CD4-positive, alpha-beta T cell (primary cell): ENCODE data around the gene MSX1. TPM values are rescaled to one million over a fixed set of nuclear protein-coding genes. Genes with fewer than 3 reads are reported as not detected.

ENCODE experiments used
- ATAC-seq: fragments of 200-7000 bp; cut with Tn5 transposase; one replicate; pipeline ENCODE4 v1.10.0; 2022; ENCODE audit warnings: mild to moderate bottlenecking; ENCODE audit not compliant: poor library complexity
- CTCF ChIA-PET: fragments of 350-600 bp; sonication (Branson Sonifier 250); formaldehyde crosslinking; loops from one replicate; lab custom pipeline; 2021; ENCODE audit warnings: antibody characterized with exemption, inconsistent platforms; lab: Charles Lee
- POLR2A ChIA-PET: fragments of 350-600 bp; sonication (Branson Sonifier 250); formaldehyde crosslinking; loops from one replicate; lab custom pipeline; 2021; ENCODE audit warnings: antibody characterized with exemption, inconsistent platforms; lab: Charles Lee
- DNase-seq, 14 experiments: peaks; one replicate each; pipeline ENCODE4 v3.0.0-alpha.2; 2013 to 2020; ENCODE audit warnings: mixed read lengths in 2 of 14
- H3K27ac ChIP-seq, 2 donors: one replicate each; pipeline versions ENCODE4 v1.5.1 to v1.7.0; 2013; ENCODE audit warnings: low read length in 2 of 2, low read depth in 1 of 2, mild to moderate bottlenecking in 1 of 2
- H3K27me3 ChIP-seq, 2 experiments: 1 replicate in 1 of 2; 2 replicates in 1 of 2; pipeline versions ENCODE4 v1.6.1 to v1.7.0; 2013; ENCODE audit warnings: low read length in 2 of 2, control low read depth in 1 of 2, mild to moderate bottlenecking in 1 of 2, moderate library complexity in 1 of 2; ENCODE audit not compliant: insufficient read depth in 2 of 2, control insufficient read depth in 1 of 2
- H3K36me3 ChIP-seq: one replicate; pipeline ENCODE4 v1.6.1; 2013; ENCODE audit warnings: low read length, control low read depth; ENCODE audit not compliant: insufficient read depth
- H3K4me1 ChIP-seq: one replicate; pipeline ENCODE4 v1.6.1; 2013; ENCODE audit warnings: low read length, control low read depth; ENCODE audit not compliant: insufficient read depth
- H3K4me3 ChIP-seq: one replicate; pipeline ENCODE4 v1.5.1; 2013; ENCODE audit warnings: mild to moderate bottlenecking, low read length, moderate library complexity
- H3K9me3 ChIP-seq, 2 experiments: 1 replicate in 1 of 2; 2 replicates in 1 of 2; pipeline versions ENCODE4 v1.6.1 to v1.7.0; 2013; ENCODE audit warnings: low read length in 2 of 2, mild to moderate bottlenecking in 2 of 2, control low read depth in 1 of 2, moderate library complexity in 1 of 2; ENCODE audit not compliant: control insufficient read depth in 1 of 2, insufficient read depth in 1 of 2
- H3K27ac Mint-ChIP-seq: one replicate; pipeline ENCODE4 v1.8.0; 2020; ENCODE audit warnings: mixed read lengths
- H3K27me3 Mint-ChIP-seq: one replicate; pipeline ENCODE4 v1.8.0; 2021; ENCODE audit warnings: mixed read lengths
- H3K36me3 Mint-ChIP-seq: one replicate; pipeline ENCODE4 v1.8.0; 2021; ENCODE audit warnings: low read depth, mixed read lengths
- H3K4me1 Mint-ChIP-seq: one replicate; pipeline ENCODE4 v1.8.0; 2021; ENCODE audit warnings: low read depth, mixed read lengths
- H3K4me3 Mint-ChIP-seq: one replicate; pipeline ENCODE4 v1.8.0; 2020; ENCODE audit warnings: mild to moderate bottlenecking, mixed read lengths
- H3K9me3 Mint-ChIP-seq: one replicate; pipeline ENCODE4 v1.8.0; 2020; ENCODE audit warnings: mixed read lengths
- CTCF ChIP-seq: fragments of 200-600 bp; IDR thresholded peaks from one replicate; pipeline ENCODE4 v1.8.0; 2022; ENCODE audit warnings: antibody characterized with exemption, mild to moderate bottlenecking
- intact Hi-C, 2 experiments: fragments of 100-400 bp; cut with DNase I in 1 of 2; cut with micrococcal nuclease in 1 of 2; formaldehyde crosslinking; loops; one replicate each; pipeline versions ENCODE4 v1.15.1 to v1.9.0; 2023 to 2025; cut with DNase I, micrococcal nuclease
- total RNA-seq, 174 experiments: library from RNA in 2 of 174; stranded (reverse) in 2 of 174; gene quantifications; one replicate each; pipeline ENCODE4 v1.2.3 and lab custom pipeline; 2021 to 2026

MSX1 gene
- total RNA-seq, 2 experiments from 2014 or later = not detected

GRCh38 chr4:4847011-4847410 is 12.5 kb upstream of the MSX1 start:
- DNase-seq (no peak), ATAC-seq (no peak)
- H3K27ac Mint-ChIP-seq = no peak overlapping the region
- Histone ChIP-seq H3K27me3 (peaks cover 24 to 43% of the 10 kb centered on the region in 2 experiments), H3K27ac (no peak overlapping the region), H3K4me1 (peaks cover 2% of the 10 kb centered on the region), H3K9me3 (peaks cover 0 to 8% of the 10 kb centered on the region in 2 experiments), H3K36me3 (no peaks in the 10 kb centered on the region), H3K4me3 (no peak overlapping the region)
- no peaks in the 10 kb centered on the region for H3K9me3 Mint-ChIP-seq
- no peaks in the 10 kb centered on the region for H3K36me3 Mint-ChIP-seq
- ChIA-PET CTCF (no interaction called here), POLR2A (no interaction called here)
- H3K27me3 Mint-ChIP-seq = peaks cover 76% of the 10 kb centered on the region
- H3K4me1 Mint-ChIP-seq = no peaks in the 10 kb centered on the region
- intact Hi-C loops = no loop called here
- no peak for TF ChIP-seq CTCF
- no peak overlapping the region for H3K4me3 Mint-ChIP-seq

- intact Hi-C loops = no loop called here
- Histone ChIP-seq H3K36me3 (no peaks in the 10 kb centered on the region), H3K4me3 (no peak overlapping the region), H3K9me3 (peaks cover 0 to 16% of the 10 kb centered on the region in 2 experiments), H3K27me3 (peaks cover 38 to 55% of the 10 kb centered on the region in 2 experiments), H3K27ac (no peak overlapping the region), H3K4me1 (peaks cover 13% of the 10 kb centered on the region)
- ChIA-PET POLR2A (no interaction called here), CTCF (no interaction called here)
- H3K9me3 Mint-ChIP-seq = no peaks in the 10 kb centered on the region
- no peaks in the 10 kb centered on the region for H3K36me3 Mint-ChIP-seq
- ATAC-seq (no peak), DNase-seq (no peak)
- H3K4me1 Mint-ChIP-seq = peaks cover 9% of the 10 kb centered on the region
- H3K4me3 Mint-ChIP-seq = no peak overlapping the region
- peaks cover 78% of the 10 kb centered on the region for H3K27me3 Mint-ChIP-seq
- no peak overlapping the region for H3K27ac Mint-ChIP-seq
- TF ChIP-seq CTCF = no peak
Measured at GRCh38 chr4:4848540-4848939, 10.9 kb upstream of the MSX1 start.

DNA sequence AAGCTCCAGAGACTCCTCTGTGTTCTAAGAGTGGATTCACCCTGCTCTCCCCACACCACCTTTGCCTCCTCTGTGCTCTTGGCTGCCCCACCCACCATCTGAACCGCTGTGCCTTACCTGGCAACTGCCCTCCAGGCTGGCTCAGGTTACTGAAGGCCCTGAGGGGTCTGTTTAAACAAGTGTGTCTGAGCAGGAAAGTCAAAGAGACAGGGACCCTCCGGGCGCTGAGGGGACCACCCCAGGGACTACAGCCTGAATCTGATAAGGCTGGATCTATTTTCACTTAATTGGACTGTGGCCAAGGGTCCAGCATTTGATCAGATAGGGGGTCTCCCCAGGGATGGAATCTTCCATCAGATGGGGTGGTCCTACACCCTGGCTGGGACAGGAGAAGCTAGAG is 10.4 kb upstream of the MSX1 start:
- H3K9me3 ChIP-seq = peaks cover 0 to 14% of the 10 kb centered on the region in 2 experiments
- no peak overlapping the region for H3K27ac ChIP-seq
- ATAC-seq = no peak
- Mint-ChIP-seq H3K9me3 (no peaks in the 10 kb centered on the region), H3K4me3 (no peak overlapping the region), H3K36me3 (no peaks in the 10 kb centered on the region), H3K27ac (no peak overlapping the region), H3K27me3 (peaks cover 79% of the 10 kb centered on the region), H3K4me1 (peaks cover 11% of the 10 kb centered on the region)
- no peaks in the 10 kb centered on the region for H3K36me3 ChIP-seq
- intact Hi-C loops = no loop called here
- H3K4me1 ChIP-seq = peaks cover 19% of the 10 kb centered on the region
- no peak for DNase-seq
- POLR2A ChIA-PET = no interaction called here
- CTCF ChIA-PET = no interaction called here
- no peak for TF ChIP-seq CTCF
- no peak overlapping the region for H3K4me3 ChIP-seq
- H3K27me3 ChIP-seq = peaks cover 43 to 57% of the 10 kb centered on the region in 2 experiments
